Duodenal mucosa (tissue), 2 donors: ENCODE measurements around the gene MCRIP2.
A peak's percentile ranks its signal among the peaks of the same experiment; 100 is the strongest.

Experiments used
- H3K27ac ChIP-seq: one replicate; pipeline ENCODE4 v1.7.0; 2013; ENCODE audit warnings: low read depth, low read length
- H3K27me3 ChIP-seq, 2 donors: one replicate each; pipeline ENCODE4 v1.7.0; 2013; ENCODE audit warnings: low read length in 2 of 2, control low read depth in 1 of 2; ENCODE audit not compliant: insufficient read depth in 2 of 2, control insufficient read depth in 1 of 2
- H3K36me3 ChIP-seq, 2 donors: one replicate each; pipeline ENCODE4 v1.7.0; 2013; ENCODE audit warnings: low read length in 2 of 2, control low read depth in 1 of 2; ENCODE audit not compliant: insufficient read depth in 2 of 2, control insufficient read depth in 1 of 2
- H3K4me1 ChIP-seq, 2 donors: one replicate each; pipeline ENCODE4 v1.7.0; 2013; ENCODE audit warnings: low read length in 2 of 2, control low read depth in 1 of 2; ENCODE audit not compliant: insufficient read depth in 2 of 2, control insufficient read depth in 1 of 2
- H3K4me3 ChIP-seq, 2 donors: one replicate each; pipeline ENCODE4 v1.7.0; 2013; ENCODE audit warnings: low read length in 2 of 2, low read depth in 1 of 2
- H3K9ac ChIP-seq, 2 donors: one replicate each; pipeline ENCODE4 v1.7.0; 2013; ENCODE audit warnings: low read length in 2 of 2, low read depth in 1 of 2
- H3K9me3 ChIP-seq, 2 donors: one replicate each; pipeline ENCODE4 v1.7.0; 2013; ENCODE audit warnings: low read length in 2 of 2, control low read depth in 1 of 2; ENCODE audit not compliant: control insufficient read depth in 1 of 2

Gene MCRIP2

GRCh38 chr16:631808-632358 is 9.7 kb upstream of the MCRIP2 start:
- Histone ChIP-seq H3K27ac (no peak overlapping the region), H3K9ac (no peak overlapping the region), H3K9me3 (no peaks in the 10 kb centered on the region), H3K4me1 (peaks cover 0 to 19% of the 10 kb centered on the region in 2 donors), H3K4me3 (no peak overlapping the region), H3K27me3 (no peaks in the 10 kb centered on the region), H3K36me3 (peaks cover 0 to 27% of the 10 kb centered on the region in 2 donors)

- Histone ChIP-seq H3K9ac (no peak overlapping the region), H3K9me3 (no peaks in the 10 kb centered on the region), H3K4me3 (no peak overlapping the region), H3K27ac (no peak overlapping the region), H3K27me3 (no peaks in the 10 kb centered on the region), H3K36me3 (peaks cover 0 to 20% of the 10 kb centered on the region in 2 donors), H3K4me1 (peaks cover 5 to 24% of the 10 kb centered on the region in 2 donors)
These were observed 8.9 kb upstream of the MCRIP2 start for GRCh38 chr16:632486-633335.

GRCh38 chr16:633336-634050 is 8.1 kb upstream of the MCRIP2 start:
- Histone ChIP-seq H3K27ac (no peak overlapping the region), H3K9ac (no peak overlapping the region), H3K36me3 (peaks cover 0 to 14% of the 10 kb centered on the region in 2 donors), H3K4me1 (peaks cover 7 to 26% of the 10 kb centered on the region in 2 donors), H3K9me3 (no peaks in the 10 kb centered on the region), H3K27me3 (no peaks in the 10 kb centered on the region), H3K4me3 (no peak overlapping the region)

- no peak overlapping the region for H3K9ac ChIP-seq
These were observed 7.5 kb upstream of the MCRIP2 start for GRCh38 chr16:634051-634670.

GRCh38 chr16:634996-635395 is 6.6 kb upstream of the MCRIP2 start:
- peak overlapping the region; percentile 84 to 90 for H3K4me3 ChIP-seq
- H3K36me3 ChIP-seq, result peaks cover 0 to 10% of the 10 kb centered on the region in 2 donors
- peak overlapping the region in 1 of 2 donors; percentile 48 for H3K9ac ChIP-seq
- H3K27ac ChIP-seq, result no peak overlapping the region
- H3K27me3 ChIP-seq, result no peaks in the 10 kb centered on the region
- H3K9me3 ChIP-seq, result no peaks in the 10 kb centered on the region
- peaks cover 7 to 23% of the 10 kb centered on the region in 2 donors for H3K4me1 ChIP-seq

More at GRCh38 chr16:634051-634670, 7.5 kb upstream of the MCRIP2 start:
- Histone ChIP-seq H3K36me3 (peaks cover 0 to 10% of the 10 kb centered on the region in 2 donors), H3K27ac (no peak overlapping the region), H3K9me3 (no peaks in the 10 kb centered on the region), H3K4me3 (no peak overlapping the region), H3K27me3 (no peaks in the 10 kb centered on the region), H3K4me1 (peaks cover 7 to 26% of the 10 kb centered on the region in 2 donors)

GRCh38 chr16:635573-636205 is 5.9 kb upstream of the MCRIP2 start:
- no peaks in the 10 kb centered on the region for H3K9me3 ChIP-seq
- H3K27me3 ChIP-seq, result no peaks in the 10 kb centered on the region
- H3K4me3 ChIP-seq, result peak overlapping the region; percentile 84 to 90
- H3K27ac ChIP-seq, result peak overlapping the region; percentile 97
- H3K36me3 ChIP-seq, result peaks cover 0 to 10% of the 10 kb centered on the region in 2 donors
- peak overlapping the region; percentile 48 to 52 for H3K9ac ChIP-seq
- H3K4me1 ChIP-seq, result peaks cover 7 to 20% of the 10 kb centered on the region in 2 donors

GRCh38 chr16:636206-637080 is 5.2 kb upstream of the MCRIP2 start, which contains the start of gene METTL26:
METTL26 (minus strand) TSS chr16:636305; CDS start chr16:636290, 15 bp downstream.
- peaks cover 7 to 20% of the 10 kb centered on the region in 2 donors for H3K4me1 ChIP-seq
- peak within 1 kb of the TSS; percentile 97 for H3K27ac ChIP-seq
- H3K4me3 ChIP-seq, result peak within 1 kb of the TSS; percentile 84 to 90
- peaks cover 0 to 10% of the 10 kb centered on the region in 2 donors for H3K36me3 ChIP-seq
- H3K27me3 ChIP-seq, result no peaks in the 10 kb centered on the region
- peak within 1 kb of the TSS; percentile 71 to 83 for H3K9ac ChIP-seq
- H3K9me3 ChIP-seq, result no peaks in the 10 kb centered on the region

GRCh38 chr16:637081-638018 is 4.3 kb upstream of the MCRIP2 start:
- H3K9ac ChIP-seq, result peak overlapping the region; percentile 58 to 71
- peak overlapping the region; percentile 97 for H3K27ac ChIP-seq
- peaks cover 0 to 10% of the 10 kb centered on the region in 2 donors for H3K36me3 ChIP-seq
- peak overlapping the region; percentile 84 to 90 for H3K4me3 ChIP-seq
- no peaks in the 10 kb centered on the region for H3K9me3 ChIP-seq
- H3K27me3 ChIP-seq, result no peaks in the 10 kb centered on the region
- H3K4me1 ChIP-seq, result peaks cover 8 to 21% of the 10 kb centered on the region in 2 donors
